CD4-positive, CD25-positive, alpha-beta regulatory T cell (primary cell): ENCODE measurements around the gene MORN1. TPM values are rescaled to one million over a fixed set of nuclear protein-coding genes. Genes with fewer than 3 reads are reported as not detected.
A peak's percentile ranks its signal among the peaks of the same experiment; 100 is the strongest.

Source experiments
- ATAC-seq, 2 donors: fragments of 150-1000 bp; cut with Tn5 transposase; one replicate each; pipeline ENCODE4 v1.10.0; 2021; ENCODE audit warnings: low read depth in 2 of 2, moderate number of reproducible peaks in 2 of 2, moderate library complexity in 1 of 2
- DNase-seq, 3 donors: peaks; one replicate each; pipeline versions ENCODE4 v3.0.0 to v3.0.0-alpha.2; 2012 to 2022; ENCODE audit warnings: mixed read lengths in 1 of 3
- H3K27ac ChIP-seq: one replicate; pipeline ENCODE4 v1.7.0; 2013; ENCODE audit warnings: mild to moderate bottlenecking, low read length; ENCODE audit not compliant: insufficient read depth, poor library complexity, severe bottlenecking
- H3K27me3 ChIP-seq: one replicate; pipeline ENCODE4 v1.7.0; 2013; ENCODE audit warnings: low read length; ENCODE audit not compliant: control insufficient read depth, insufficient read depth
- H3K36me3 ChIP-seq: one replicate; pipeline ENCODE4 v1.7.0; 2013; ENCODE audit warnings: mild to moderate bottlenecking, low read length, moderate library complexity; ENCODE audit not compliant: control insufficient read depth, insufficient read depth
- H3K4me1 ChIP-seq: 2 replicates; pipeline ENCODE4 v1.7.0; 2013; ENCODE audit warnings: mild to moderate bottlenecking, low read length; ENCODE audit not compliant: insufficient read depth, control insufficient read depth, poor library complexity, severe bottlenecking
- H3K4me3 ChIP-seq: one replicate; pipeline ENCODE4 v1.7.0; 2013; ENCODE audit warnings: low read depth, mild to moderate bottlenecking, low read length, moderate library complexity
- H3K9me3 ChIP-seq, 2 experiments: 1 replicate in 1 of 2; 2 replicates in 1 of 2; pipeline ENCODE4 v1.7.0; 2013; ENCODE audit warnings: low read length in 2 of 2, mild to moderate bottlenecking in 1 of 2, moderate library complexity in 1 of 2; ENCODE audit not compliant: control insufficient read depth in 2 of 2
- H3K27ac Mint-ChIP-seq, 3 donors: one replicate each; pipeline ENCODE4 v1.8.0; 2020 to 2022; ENCODE audit warnings: mild to moderate bottlenecking in 3 of 3, mixed read lengths in 3 of 3, moderate library complexity in 2 of 3
- H3K27me3 Mint-ChIP-seq: one replicate; pipeline ENCODE4 v1.8.0; 2022; ENCODE audit warnings: mild to moderate bottlenecking, mixed read lengths
- H3K36me3 Mint-ChIP-seq: one replicate; pipeline ENCODE4 v1.8.0; 2020; ENCODE audit warnings: mixed read lengths
- H3K4me1 Mint-ChIP-seq, 4 donors: one replicate each; pipeline ENCODE4 v1.8.0; 2020 to 2022; ENCODE audit warnings: mixed read lengths in 4 of 4, mild to moderate bottlenecking in 1 of 4
- H3K4me3 Mint-ChIP-seq, 4 donors: one replicate each; pipeline ENCODE4 v1.8.0; 2020 to 2022; ENCODE audit warnings: mild to moderate bottlenecking in 4 of 4, mixed read lengths in 4 of 4, moderate library complexity in 3 of 4
- H3K9me3 Mint-ChIP-seq, 7 donors: one replicate each; pipeline ENCODE4 v1.8.0; 2020 to 2022; ENCODE audit warnings: mixed read lengths in 7 of 7, mild to moderate bottlenecking in 3 of 7, moderate library complexity in 2 of 7
- polyA plus RNA-seq, 4 donors: library from polyadenylated mRNA; unstranded; fragments of 300-500 nt; fragmentation: Illumina TruSeq; gene quantifications; one replicate each; pipeline ENCODE4 v1.2.3, GENCODE V29; 2021
- total RNA-seq: library from RNA; stranded (reverse); gene quantifications from one replicate; pipeline ENCODE4 v1.2.3, GENCODE V29; 2022

MORN1 gene
- total and polyA plus RNA-seq, 5 donors from 2014 or later: 1.3 to 7.3 (median 2.4) TPM

DNA sequence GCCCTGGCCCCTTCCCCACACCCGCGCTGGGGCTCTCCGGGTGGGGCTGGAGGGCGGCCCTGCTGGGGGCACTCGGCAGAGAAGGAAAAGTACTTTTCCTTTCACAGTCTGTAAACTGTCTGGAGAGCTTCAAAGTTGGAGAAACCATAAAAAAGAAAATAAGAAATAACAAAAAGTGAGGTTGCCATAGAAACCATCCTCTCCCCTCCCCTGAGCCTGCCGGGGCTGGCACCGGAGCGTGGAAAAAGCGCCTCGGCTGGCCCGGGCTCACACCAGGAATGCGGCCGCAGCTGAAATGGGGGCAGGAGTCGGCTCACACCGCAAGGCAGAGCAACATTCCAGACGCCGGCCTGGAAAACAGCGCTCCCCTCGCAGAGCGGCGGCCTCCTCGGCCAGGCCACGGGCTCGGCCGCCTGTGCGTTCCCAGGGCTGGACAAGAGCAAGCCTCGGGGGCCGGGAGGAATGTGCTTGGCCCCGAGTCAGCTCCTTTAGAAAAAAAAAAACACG is 69.2 kb downstream of the MORN1 start:
- Mint-ChIP-seq H3K36me3 (no peaks in the 10 kb centered on the region), H3K4me1 (peaks cover 0 to 2% (median 0%) of the 10 kb centered on the region in 4 donors), H3K27ac (no peak overlapping the region), H3K27me3 (peaks cover 4% of the 10 kb centered on the region), H3K4me3 (no peak overlapping the region), H3K9me3 (peaks cover 0 to 1% (median 0%) of the 10 kb centered on the region in 7 donors)
- Histone ChIP-seq H3K27ac (no peak overlapping the region), H3K9me3 (no peaks in the 10 kb centered on the region), H3K4me3 (no peak overlapping the region), H3K27me3 (no peaks in the 10 kb centered on the region), H3K36me3 (no peaks in the 10 kb centered on the region), H3K4me1 (peaks cover 6% of the 10 kb centered on the region)
- ATAC-seq (no peak), DNase-seq (no peak)

DNA sequence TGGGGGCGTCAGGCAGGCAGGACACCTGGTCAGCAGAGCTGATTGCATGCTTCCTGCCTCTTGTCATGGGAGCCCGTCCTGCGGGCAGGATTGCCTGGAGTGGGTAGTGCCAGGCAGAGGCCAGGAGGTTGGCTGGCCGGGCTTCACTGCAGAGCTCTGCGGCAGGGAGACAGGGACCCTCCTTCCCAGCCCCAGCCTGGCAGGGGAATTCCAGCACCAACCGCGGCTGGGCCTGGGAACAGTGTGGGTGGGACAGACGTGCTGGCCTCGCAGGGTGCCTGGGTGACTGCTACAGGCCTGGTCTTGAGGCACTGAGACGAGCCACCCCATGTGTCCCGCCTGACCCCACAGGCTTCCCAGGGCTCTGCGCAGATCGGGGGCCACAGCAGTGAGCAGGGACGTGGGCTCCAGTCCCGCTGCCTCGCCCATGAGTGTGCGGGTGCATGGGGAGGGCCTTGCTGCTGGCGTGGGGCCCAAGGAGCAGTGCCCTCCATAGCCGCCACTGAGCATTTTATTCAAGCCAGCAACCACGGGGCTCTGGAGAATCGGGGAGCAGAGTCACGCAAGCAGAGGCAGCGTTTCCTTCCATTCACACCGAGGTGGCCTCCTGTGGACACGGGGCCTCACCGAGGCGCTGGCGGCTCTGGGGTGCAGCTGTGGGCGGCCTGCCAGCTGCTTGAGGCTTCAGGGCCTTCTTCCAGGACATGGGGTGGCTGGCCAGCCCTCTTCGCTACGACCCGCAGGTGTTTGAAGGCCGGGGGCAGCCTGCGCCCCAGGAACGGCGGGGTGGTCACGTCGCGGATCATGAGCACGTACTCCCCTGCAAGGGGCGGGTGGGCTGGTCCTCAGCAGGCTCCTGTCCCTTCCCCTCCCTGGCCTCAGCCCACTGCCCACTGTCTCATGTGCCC is 70.3 kb downstream of the MORN1 start:
- H3K4me3 ChIP-seq: no peak overlapping the region
- no peaks in the 10 kb centered on the region for H3K9me3 ChIP-seq
- H3K36me3 ChIP-seq: no peaks in the 10 kb centered on the region
- peaks cover 9% of the 10 kb centered on the region for H3K4me1 ChIP-seq
- peaks cover 0 to 1% (median 0%) of the 10 kb centered on the region in 7 donors for H3K9me3 Mint-ChIP-seq
- no peaks in the 10 kb centered on the region for H3K27me3 ChIP-seq
- DNase-seq: no peak
- no peaks in the 10 kb centered on the region for H3K36me3 Mint-ChIP-seq
- no peak overlapping the region for H3K27ac Mint-ChIP-seq
- ATAC-seq: no peak
- H3K27ac ChIP-seq: no peak overlapping the region
- peaks cover under 1% of the 10 kb centered on the region for H3K27me3 Mint-ChIP-seq
- H3K4me3 Mint-ChIP-seq: no peak overlapping the region
- H3K4me1 Mint-ChIP-seq: peaks cover 0 to 4% (median 0%) of the 10 kb centered on the region in 4 donors

DNA sequence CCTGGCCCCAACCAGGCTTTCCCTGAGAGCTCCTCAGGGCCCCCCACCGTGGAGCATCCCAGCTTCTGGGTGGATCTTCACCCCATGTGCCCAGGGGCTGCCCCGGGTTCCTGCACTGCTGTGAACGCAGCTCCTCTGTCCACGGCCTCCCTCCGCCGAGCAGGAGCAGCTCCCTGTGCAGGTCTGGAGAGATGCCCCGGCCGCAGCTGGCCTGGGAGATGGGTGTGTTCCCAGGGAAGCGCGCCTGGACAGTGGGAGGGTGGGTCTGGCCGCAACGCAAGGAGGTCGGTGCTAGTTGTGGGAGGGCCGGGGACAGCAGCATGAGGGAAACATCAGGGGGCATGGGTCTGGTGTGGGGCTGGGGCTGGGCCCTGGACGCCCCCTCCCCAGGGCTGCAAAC is 71.3 kb downstream of the MORN1 start:
- Mint-ChIP-seq H3K9me3 (peaks cover 0 to under 1% (median 0%) of the 10 kb centered on the region in 7 donors), H3K4me1 (peaks cover 0 to 8% (median 0%) of the 10 kb centered on the region in 4 donors), H3K27ac (no peak overlapping the region), H3K36me3 (no peaks in the 10 kb centered on the region), H3K4me3 (no peak overlapping the region), H3K27me3 (no peaks in the 10 kb centered on the region)
- Histone ChIP-seq H3K4me3 (no peak overlapping the region), H3K36me3 (no peaks in the 10 kb centered on the region), H3K27ac (no peak overlapping the region), H3K4me1 (peaks cover 17% of the 10 kb centered on the region), H3K27me3 (no peaks in the 10 kb centered on the region), H3K9me3 (no peaks in the 10 kb centered on the region)
- ATAC-seq (no peak), DNase-seq (no peak)

GRCh38 chr1:2319291-2319690 is 72.1 kb downstream of the MORN1 start:
- H3K27ac ChIP-seq: no peak overlapping the region
- ATAC-seq: no peak
- Mint-ChIP-seq H3K9me3 (no peaks in the 10 kb centered on the region), H3K36me3 (no peaks in the 10 kb centered on the region), H3K27ac (peak overlapping the region in 1 of 3 donors; percentile 9), H3K4me3 (peak overlapping the region in 2 of 4 donors; percentile 4 to 26), H3K4me1 (peaks cover 0 to 8% (median 0%) of the 10 kb centered on the region in 4 donors), H3K27me3 (no peaks in the 10 kb centered on the region)
- H3K9me3 ChIP-seq: no peaks in the 10 kb centered on the region
- no peak for DNase-seq
- no peaks in the 10 kb centered on the region for H3K36me3 ChIP-seq
- H3K4me3 ChIP-seq: no peak overlapping the region
- peaks cover 20% of the 10 kb centered on the region for H3K4me1 ChIP-seq
- no peaks in the 10 kb centered on the region for H3K27me3 ChIP-seq

DNA sequence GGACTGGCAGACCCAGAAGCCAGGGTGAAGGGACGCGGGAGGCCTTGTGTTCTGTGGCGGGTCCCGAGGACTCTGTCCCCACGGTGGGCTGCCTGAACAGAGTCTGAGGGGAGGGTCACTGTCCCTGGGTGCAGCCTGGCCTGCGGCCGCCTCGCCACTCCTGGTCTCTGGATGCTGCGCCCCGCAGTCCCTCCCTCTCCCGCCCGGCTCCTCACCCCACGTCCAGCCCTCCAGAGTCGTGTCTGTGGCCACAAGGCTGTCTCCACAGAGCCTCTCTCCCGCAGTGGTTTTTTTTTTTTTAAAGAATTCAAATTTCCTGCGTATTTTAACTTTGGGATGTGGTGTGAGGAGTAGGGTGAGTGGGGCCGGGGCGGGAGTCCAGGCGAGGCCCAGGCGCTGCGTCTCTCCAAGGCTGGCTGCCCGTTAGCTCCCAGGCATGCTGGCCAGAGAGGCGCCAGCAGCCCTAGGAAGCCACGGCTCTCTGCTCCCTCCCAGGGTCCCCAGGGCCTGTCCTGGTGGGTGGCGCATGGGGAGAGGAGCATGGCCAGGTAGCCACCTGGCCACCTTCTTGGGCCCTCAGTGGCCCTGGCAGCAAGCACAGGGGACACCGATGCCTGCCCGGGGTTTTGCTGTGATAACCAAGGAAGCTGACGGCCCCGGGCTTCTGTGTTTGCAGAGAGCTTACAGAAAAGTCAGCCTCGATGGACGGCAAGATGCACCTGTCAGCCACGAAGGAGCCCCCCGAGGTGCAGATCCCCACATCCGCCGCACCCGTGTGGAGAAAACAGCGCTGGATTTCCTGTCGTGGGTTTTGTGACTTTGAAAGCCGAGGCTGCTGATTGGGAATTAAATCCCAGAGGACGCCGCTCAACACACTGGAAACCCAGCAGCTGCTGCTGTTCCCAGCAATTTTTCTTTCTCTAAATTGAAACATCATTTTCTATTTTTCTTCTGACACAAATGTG is 72.8 kb downstream of the MORN1 start:
- H3K27me3 Mint-ChIP-seq: no peaks in the 10 kb centered on the region
- no peaks in the 10 kb centered on the region for H3K9me3 ChIP-seq
- peak overlapping the region in 1 of 3 donors; percentile 14 for H3K27ac Mint-ChIP-seq
- H3K36me3 Mint-ChIP-seq: no peaks in the 10 kb centered on the region
- no peak overlapping the region for H3K4me3 ChIP-seq
- H3K27me3 ChIP-seq: no peaks in the 10 kb centered on the region
- DNase-seq: no peak
- no peaks in the 10 kb centered on the region for H3K9me3 Mint-ChIP-seq
- H3K4me3 Mint-ChIP-seq: peak overlapping the region in 2 of 4 donors; percentile 26 to 32
- no peak for ATAC-seq
- H3K4me1 ChIP-seq: peaks cover 27% of the 10 kb centered on the region
- peaks cover 0 to 11% (median 0%) of the 10 kb centered on the region in 4 donors for H3K4me1 Mint-ChIP-seq
- H3K27ac ChIP-seq: no peak overlapping the region
- H3K36me3 ChIP-seq: no peaks in the 10 kb centered on the region

DNA sequence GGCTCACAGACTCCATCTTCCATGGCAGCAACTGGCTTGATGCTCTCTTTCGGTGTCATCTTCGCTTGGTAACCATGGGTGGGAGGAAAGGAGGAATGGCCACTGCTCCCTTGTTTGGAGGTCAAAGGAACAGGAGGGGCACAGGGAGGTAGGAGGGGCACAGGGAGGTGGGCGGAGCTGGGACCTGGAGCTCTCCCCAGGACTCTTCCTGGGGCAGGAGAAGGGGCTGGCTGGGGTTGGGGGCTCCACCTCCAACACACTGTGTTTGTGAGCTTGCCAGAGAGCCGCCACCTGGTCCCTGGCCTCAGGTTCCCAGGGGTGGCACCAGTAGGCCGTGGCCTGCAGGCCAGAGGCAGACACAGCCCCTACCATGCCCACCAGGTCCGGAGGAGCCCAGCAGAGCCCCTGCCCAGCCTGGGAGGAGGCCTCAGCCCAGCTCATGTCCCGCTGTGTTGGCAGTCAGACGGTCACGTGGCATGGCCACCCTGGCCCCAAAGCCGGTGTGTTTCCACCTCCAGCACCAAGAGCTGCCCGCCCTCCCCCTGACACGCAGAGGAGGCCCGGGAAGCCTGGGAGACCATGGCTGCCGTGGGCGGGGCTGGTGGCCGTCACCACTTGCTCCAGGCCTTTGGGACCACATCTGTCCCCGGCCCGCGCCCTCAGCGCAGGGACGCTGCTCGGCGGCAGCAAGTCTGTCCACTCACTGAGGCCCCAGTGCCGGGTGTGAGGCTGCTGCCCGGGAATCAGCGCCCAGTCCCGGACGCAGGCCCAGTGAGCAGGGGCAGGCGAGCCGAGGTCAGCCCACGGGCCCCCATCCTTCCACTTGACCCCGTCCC is 73.9 kb downstream of the MORN1 start:
- Histone ChIP-seq H3K27ac (no peak overlapping the region), H3K27me3 (no peaks in the 10 kb centered on the region), H3K4me3 (no peak overlapping the region), H3K36me3 (no peaks in the 10 kb centered on the region), H3K4me1 (peaks cover 38% of the 10 kb centered on the region), H3K9me3 (no peaks in the 10 kb centered on the region)
- H3K36me3 Mint-ChIP-seq: no peaks in the 10 kb centered on the region
- H3K4me3 Mint-ChIP-seq: peak overlapping the region in 2 of 4 donors; percentile 36 to 46
- ATAC-seq (no peak), DNase-seq (no peak)
- no peaks in the 10 kb centered on the region for H3K9me3 Mint-ChIP-seq
- H3K27ac Mint-ChIP-seq: peak overlapping the region in 2 of 3 donors; percentile 58 to 86
- H3K4me1 Mint-ChIP-seq: peaks cover 0 to 15% (median 0%) of the 10 kb centered on the region in 4 donors
- H3K27me3 Mint-ChIP-seq: no peaks in the 10 kb centered on the region
